ENCODE results near the gene ARX.

GRCh38 chrX:25059273-25059672 is 43.5 kb upstream of the ARX start:
- TF ChIP-seq POLR2AphosphoS5 (IDR thresholded peaks at IDR 0.05; ENCODE audit: borderline replicate concordance, low read depth, low read length) (no peak), EZH2 (IDR thresholded peaks at IDR 0.05) (no peak)
